RPMI7951 (cell line): ENCODE data around the gene SPSB1. TPM values are rescaled to one million over a fixed set of nuclear protein-coding genes. Genes with fewer than 3 reads are reported as not detected.

ENCODE experiments used
- DNase-seq: peaks from one replicate; pipeline ENCODE4 v3.0.0-alpha.2; 2012; ENCODE audit warnings: low read depth
- total RNA-seq: library from RNA; depleted of rRNA; stranded (reverse); fragments of >200 nt; shearing (Covaris generic); gene quantifications from 2 replicates; pipeline ENCODE4 v1.2.3, GENCODE V29; 2014

SPSB1 gene
- total RNA-seq, 1 experiment from 2014 or later: 7.6 TPM

DNA sequence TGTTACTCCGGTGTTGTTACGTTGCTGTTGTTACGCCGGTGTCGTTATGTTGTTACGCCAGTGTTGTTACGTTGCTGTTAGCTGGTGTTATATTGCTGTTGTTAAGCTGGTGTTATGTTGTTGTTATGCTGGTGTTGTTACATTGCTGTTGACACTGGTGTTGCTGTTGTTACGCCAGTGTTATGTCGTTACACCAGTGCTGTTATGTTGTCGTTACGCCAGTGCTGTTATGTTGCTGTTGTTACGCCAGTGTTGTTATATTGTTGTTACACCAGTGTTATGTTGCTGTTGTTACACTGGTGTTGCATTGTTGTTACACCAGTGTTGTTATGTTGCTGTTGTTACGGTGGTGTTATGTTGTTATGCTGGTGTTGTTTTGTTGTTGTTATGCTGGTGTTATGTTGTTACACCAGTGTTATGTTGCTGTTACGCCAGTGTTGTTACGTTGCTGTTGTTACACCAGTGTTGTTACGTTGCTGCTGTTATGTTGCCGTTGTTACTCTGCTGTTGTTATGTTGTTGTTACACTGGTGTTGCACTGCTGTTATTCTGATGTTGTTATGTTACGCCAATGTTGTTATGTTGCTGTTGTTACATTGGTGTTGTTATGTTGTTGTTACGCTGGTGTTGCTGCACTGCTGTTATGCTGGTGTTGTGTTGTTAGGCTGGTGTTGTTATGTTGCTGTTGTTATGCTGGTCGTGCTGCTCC, 32.5 kb upstream of the SPSB1 start:
- DNase-seq: no peak

GRCh38 chr1:9261496-9261895, 31.2 kb upstream of the SPSB1 start:
- no peak for DNase-seq

DNA sequence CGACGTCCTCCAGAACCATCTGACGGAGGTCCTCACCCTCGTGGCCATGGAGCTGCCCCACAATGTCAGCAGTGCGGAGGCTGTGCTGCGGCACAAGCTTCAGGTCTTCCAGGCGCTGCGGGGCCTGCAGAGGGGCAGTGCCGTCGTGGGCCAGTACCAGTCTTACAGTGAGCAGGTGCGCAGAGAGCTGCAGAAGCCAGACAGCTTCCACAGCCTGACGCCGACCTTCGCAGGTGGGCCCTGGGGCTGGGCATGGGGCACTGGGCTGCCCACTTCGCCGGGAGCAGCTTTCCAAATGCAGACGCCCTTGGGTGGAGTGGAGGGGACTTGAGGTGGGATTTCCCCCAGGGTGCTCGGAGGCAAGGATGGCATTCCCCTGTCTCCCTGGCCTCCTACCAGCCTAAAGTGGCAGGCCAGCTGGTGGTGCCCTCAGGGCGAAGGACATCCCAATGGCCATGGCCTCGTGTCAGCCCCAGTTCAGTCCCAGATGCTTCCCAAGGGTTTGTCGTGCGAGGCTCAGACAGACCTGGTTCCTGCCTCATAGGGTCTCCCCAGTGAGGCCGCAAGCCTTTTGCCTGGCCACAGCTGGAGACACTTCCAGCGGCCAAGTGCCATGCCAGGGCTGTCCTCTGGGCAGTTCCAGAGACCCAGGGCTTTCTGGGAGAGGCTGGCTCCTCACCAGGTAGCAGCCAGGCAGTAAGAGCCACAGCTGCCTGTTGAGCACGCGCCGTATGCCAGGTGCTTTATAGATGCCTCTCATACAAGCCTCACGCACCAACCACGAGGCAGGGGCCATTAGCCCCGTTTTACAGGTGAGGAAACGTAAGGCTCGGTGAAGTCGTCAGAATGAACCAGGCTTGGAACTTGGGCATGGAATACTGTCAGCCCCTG, 30.4 kb upstream of the SPSB1 start:
- no peak for DNase-seq

- DNase-seq: no peak
Observed at GRCh38 chr1:9263276-9263855, 29.3 kb upstream of the SPSB1 start.

DNA sequence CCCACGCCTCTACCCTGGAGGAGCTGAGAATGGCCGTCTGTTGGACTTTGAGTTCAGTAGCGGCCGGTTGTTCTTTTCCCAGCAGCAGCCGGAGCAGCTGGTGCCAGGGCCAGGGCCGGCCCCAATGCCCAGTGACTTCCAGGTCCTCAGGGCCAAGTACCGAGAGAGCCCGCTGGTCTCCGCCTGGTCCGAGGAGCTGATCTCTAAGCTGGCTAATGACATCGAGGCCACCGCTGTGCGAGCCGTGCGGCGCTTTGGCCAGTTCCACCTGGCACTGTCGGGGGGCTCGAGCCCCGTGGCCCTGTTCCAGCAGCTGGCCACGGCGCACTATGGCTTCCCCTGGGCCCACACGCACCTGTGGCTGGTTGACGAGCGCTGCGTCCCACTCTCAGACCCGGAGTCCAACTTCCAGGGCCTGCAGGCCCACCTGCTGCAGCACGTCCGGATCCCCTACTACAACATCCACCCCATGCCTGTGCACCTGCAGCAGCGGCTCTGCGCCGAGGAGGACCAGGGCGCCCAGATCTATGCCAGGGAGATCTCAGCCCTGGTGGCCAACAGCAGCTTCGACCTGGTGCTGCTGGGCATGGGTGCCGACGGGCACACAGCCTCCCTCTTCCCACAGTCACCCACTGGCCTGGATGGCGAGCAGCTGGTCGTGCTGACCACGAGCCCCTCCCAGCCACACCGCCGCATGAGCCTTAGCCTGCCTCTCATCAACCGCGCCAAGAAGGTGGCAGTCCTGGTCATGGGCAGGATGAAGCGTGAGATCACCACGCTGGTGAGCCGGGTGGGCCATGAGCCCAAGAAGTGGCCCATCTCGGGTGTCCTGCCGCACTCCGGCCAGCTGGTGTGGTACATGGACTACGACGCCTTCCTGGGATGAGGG, 28.5 kb upstream of the SPSB1 start:
- no peak for DNase-seq

DNA sequence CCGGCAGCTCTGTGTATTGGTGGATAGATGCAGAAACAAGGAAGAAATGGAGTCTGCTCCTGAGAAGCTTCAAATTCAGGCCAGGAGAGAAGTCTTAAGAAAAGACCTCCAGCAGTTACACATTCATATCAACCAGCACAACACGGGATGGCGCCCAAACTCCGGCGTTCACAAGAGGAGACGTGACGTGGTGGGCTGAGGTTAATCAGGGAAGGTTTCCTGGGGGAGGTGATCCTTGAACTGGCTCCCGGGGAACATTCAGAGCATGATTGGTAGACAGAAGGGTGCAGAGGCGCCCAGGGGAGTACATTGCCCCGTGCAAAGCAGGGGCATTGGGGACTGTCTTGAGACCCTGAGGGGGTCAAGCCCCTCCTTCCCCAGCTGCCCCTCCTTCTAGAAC, 27.7 kb upstream of the SPSB1 start:
- no peak for DNase-seq

GRCh38 chr1:9265968-9266367, 26.7 kb upstream of the SPSB1 start:
- no peak for DNase-seq

GRCh38 chr1:9267352-9267686, 25.4 kb upstream of the SPSB1 start:
- no peak for DNase-seq

GRCh38 chr1:9267827-9268581, 24.7 kb upstream of the SPSB1 start:
- no peak for DNase-seq

GRCh38 chr1:9269078-9269501, 23.6 kb upstream of the SPSB1 start:
- DNase-seq: peak; percentile 30

DNA sequence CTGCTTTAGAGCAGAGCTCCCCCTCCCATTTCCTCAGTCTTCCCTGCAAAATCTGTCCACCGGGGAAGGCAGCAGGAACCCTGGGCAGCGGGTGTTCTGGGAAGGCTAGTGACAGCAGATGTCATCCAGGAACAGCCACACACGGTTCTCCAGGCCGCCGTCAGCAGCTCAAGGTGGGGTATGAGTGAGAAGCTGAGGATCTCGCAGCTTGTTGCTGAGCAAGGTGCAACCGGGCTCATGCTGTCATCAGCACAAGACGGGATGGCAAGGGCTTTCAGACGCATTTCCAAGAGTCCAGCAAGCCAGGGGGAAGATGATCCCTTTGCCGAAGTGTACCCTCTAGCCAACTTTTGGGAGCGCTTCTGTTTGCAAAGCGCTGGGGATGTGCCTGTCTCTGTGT, 23.0 kb upstream of the SPSB1 start:
- no peak for DNase-seq

DNA sequence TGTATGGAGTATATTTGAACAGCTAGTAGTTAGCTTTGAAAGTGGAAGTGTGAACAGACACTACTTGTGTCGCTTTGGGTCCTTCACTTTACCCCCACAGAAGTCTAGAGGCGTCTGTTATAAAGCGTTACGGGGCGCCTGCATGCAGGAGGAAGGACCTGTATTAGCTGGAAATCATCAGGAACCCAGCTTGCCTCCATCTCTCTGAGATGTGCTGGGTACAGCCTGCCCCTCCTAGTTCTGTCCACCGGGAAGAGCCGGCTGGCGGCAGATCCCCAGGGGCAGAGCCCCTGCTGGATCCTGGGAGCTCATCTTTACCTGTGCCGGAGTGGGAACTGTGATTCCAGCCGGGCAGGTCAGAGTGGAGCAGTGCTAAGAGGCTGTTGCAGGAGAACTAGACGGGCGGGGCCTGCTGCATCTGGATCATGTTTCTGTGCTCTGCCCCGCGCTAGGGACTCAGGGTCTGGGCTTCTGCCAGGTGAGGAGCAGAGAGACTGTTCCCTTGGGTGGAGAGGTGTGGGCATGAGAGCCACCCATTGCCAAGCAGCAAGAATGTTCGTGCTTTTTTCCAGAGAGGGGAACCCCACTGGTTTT, 22.3 kb upstream of the SPSB1 start:
- DNase-seq: no peak

DNA sequence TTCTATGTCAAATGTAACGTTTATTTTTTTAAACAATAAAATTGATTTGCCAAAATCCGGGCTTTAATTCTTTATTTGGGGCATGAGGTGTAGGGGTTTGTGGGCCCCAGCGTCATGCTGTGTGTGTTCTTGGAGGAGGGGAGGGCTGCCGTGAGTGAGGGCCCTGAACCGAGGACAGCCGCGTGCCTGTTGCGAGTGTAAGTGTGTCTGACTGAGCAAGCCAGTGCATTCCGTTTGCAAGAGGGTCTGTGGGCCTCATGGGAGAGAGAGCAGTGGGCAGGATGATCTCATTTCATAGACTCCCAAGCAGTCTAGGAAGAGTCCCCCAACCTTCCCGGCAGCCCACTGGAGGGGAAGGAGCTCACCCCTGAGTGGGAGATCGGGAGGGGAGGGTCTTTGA, 21.4 kb upstream of the SPSB1 start:
- no peak for DNase-seq

DNA sequence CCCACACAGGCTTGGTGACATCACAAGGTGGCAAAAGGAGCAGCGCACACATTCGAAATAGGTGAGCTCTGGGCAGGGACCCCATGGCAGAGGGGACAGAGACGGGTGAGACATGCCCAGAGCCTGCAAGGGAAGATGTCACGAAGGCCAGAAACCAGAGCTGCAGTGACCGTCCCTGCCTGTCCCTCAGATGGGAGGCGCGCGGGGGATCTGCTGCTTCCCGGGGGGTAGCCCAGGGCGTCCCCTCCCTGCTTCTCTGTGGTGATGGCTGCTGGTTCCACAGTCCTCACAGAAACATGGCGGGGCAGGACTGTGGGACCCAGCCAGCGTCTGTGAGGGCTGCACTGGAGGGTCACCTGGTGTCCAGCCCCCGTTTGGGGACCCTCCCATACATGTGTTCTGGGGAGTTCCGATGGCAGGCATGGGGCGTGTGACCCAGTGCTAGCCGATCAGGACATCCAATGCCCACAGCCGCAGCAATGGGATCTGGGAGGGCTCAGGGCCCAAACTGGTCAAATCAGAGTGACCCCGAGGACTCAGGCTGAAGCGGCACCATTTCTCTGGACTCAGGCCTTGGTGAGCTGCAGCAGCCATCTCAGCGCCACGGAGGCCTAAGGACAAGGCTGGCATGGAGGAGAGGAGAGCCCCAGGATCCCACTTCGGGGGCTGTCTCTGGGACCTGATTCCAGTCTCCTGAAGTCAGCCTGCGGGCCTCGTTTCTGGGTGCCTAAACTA, 20.7 kb upstream of the SPSB1 start:
- no peak for DNase-seq

GRCh38 chr1:9273177-9273576, 19.5 kb upstream of the SPSB1 start:
- DNase-seq: no peak

- peak; percentile 75 for DNase-seq
Observed at GRCh38 chr1:9275161-9275560, 17.5 kb upstream of the SPSB1 start.

- peak; percentile 98 for DNase-seq
Observed at GRCh38 chr1:9275567-9276034, 17.1 kb upstream of the SPSB1 start.

DNA sequence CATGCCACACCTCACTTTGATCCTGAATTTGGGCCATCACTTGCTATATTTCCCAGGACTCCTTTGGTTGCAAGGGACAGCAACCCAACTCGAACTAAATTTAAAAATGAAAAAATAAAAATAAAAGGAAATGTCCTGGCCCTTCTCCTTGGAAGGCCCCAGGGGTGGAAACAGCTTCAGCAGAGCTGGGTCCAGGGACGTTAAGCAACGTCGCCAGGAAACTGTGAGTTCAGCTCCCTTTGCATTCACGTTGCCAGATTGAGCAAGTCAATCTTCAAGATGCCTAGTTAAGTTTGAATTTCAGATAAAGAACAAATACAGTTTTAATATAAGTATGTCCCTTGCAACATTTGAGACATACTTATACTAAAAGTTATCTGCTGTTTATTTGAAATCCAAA, 14.6 kb upstream of the SPSB1 start:
- no peak for DNase-seq

- DNase-seq: no peak
Observed at GRCh38 chr1:9278585-9279153, 14.0 kb upstream of the SPSB1 start.
